ENCODE measurements around the gene ATXN10. TPM values are rescaled to one million over a fixed set of nuclear protein-coding genes. Genes with fewer than 3 reads are reported as not detected.

ATXN10 gene
- polyA plus RNA-seq, 10 donors: 174 to 218 (median 195) TPM

GRCh38 chr22:45888221-45889092 is 216.8 kb downstream of the ATXN10 start:
- DNase-seq: no peak

GRCh38 chr22:45889093-45889538 is 217.5 kb downstream of the ATXN10 start:
- no peak for DNase-seq

- peak in 1 of 3 donors; percentile 58 for DNase-seq
Measured at GRCh38 chr22:45889539-45890350, 218.1 kb downstream of the ATXN10 start.

GRCh38 chr22:45890351-45890635 is 218.7 kb downstream of the ATXN10 start:
- DNase-seq: no peak

GRCh38 chr22:45891021-45891421 is 219.4 kb downstream of the ATXN10 start:
- no peak for DNase-seq

GRCh38 chr22:45891471-45891995 is 219.9 kb downstream of the ATXN10 start:
- no peak for DNase-seq

- DNase-seq: no peak
Measured at GRCh38 chr22:45891996-45892621, 220.5 kb downstream of the ATXN10 start.

- no peak for DNase-seq
Measured at GRCh38 chr22:45892681-45893461, 221.2 kb downstream of the ATXN10 start.

GRCh38 chr22:45893516-45893915 is 221.9 kb downstream of the ATXN10 start:
- no peak for DNase-seq

Other genes starting within 250 kb of the ATXN10 start
- gene FBLN1, start 169.0 kb upstream of the ATXN10 start, polyA plus RNA-seq (ENCODE audit: insufficient read length in 10 of 10): 100 to 1,000 TPM; 110 to 365 (median 157) TPM